SH-SY5Y (cell line): ENCODE results near the gene KRT77.

Experiments
- GATA2 ChIP-seq: IDR thresholded peaks from 2 replicates; pipeline ENCODE4 v1.6.1; 2011; ENCODE audit warnings: mild to moderate bottlenecking, low read depth, low read length
- GATA3 ChIP-seq: IDR thresholded peaks from 2 replicates; pipeline ENCODE4 v1.6.1; 2011; ENCODE audit warnings: low read depth, mild to moderate bottlenecking, low read length, moderate library complexity

The KRT77 gene

DNA sequence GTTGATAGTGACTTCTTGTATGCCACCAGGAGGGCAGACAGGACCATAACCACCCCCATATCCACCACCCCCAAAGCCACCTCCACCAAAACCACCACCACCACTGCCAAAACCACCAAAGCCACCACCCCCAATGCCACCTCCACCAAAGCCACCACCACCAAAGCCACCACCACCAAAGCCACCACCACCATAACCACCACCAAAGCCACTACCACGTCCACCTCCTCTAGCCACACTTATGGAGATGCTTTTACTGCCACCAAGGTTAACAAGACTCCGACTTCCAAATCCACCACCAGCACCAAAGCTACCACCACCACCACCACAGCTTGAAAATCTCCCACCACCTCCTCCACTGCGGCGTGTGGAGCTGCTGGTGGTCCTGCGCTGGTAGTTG lies 23.4 kb downstream of the KRT77 start:
- no peak for TF ChIP-seq GATA3
- TF ChIP-seq GATA2: no peak

DNA sequence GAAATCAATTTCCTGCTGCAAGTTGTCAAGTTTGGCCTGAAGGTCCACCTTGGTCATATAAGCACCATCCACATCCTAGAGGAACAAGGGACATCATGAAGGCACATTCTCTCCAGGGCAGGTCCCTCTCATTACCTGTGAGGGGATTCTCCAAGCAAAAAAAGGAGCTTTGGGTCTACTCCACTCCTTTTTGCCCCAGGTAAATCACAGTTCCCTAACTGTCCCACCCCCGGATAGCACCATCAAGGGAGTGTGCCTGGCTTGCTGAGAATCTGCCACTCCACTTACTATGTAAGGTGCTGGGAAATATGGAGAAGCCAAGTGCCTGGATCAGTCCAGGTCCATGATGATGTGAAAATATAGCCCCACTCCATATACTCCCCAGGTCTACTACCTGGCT lies 25.7 kb downstream of the KRT77 start:
- no peak for TF ChIP-seq GATA3
- TF ChIP-seq GATA2: no peak

DNA sequence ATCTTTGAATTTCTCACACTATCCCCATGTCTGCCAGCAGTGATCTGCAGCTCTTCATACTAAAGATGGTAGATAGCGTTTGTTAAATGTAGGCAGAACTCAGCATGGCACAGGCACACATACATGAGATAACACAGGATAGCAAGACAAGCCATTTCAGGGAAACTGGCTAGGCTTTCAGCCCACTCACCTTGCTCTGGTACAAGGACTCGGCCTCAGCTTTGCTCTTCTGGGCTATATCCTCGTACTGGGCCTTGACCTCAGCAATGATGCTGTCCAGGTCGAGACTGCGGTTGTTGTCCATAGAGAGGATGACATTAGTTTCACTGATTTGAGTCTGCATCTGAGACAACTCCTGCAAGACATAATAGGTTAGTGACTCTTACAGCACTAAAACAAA lies 26.2 kb downstream of the KRT77 start:
- TF ChIP-seq GATA2 (no peak), GATA3 (no peak)

DNA sequence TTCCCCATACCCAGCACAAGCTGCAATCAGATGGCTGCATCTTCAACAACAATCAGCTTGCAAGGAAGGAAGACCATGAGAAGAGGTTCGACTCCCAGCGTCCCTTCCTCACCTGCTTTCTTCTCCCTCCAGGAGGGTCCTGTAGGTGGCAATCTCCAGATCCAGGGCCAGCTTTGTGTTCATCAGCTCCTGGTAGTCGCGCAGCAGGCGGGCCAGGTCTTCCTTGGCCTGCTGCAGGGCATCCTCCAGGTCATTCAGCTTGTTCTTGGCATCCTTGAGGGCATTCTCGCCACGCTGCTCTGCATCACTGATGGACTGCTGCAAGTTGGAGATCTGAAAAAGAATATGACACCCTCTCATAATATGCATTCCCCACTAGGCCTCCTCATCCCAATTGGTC lies 27.2 kb downstream of the KRT77 start:
- no peak for TF ChIP-seq GATA3
- no peak for TF ChIP-seq GATA2

DNA sequence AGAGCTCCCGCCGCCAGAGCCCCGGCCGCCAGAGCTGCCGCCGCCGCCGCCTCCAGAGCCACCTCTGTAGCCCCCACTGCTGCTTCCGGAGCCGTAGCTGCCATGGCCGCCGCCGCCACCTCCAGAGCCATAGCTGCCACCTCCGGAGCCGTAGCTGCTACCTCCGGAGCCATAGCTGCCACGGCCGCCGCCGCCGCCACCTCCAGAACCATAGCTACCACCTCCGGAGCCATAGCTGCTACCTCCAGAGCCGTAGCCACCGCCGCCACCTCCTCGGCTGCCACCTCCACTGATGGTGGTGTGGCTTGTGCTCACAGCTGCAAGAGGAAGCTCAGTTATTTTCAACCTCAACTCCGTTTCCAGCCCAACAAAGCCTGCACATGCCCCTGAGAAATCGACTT lies 28.0 kb downstream of the KRT77 start:
- no peak for TF ChIP-seq GATA3
- TF ChIP-seq GATA2: no peak

GRCh38 chr12:52674433-52674775 lies 28.9 kb downstream of the KRT77 start:
- TF ChIP-seq GATA3 (no peak), GATA2 (no peak)

GRCh38 chr12:52673713-52674432 lies 29.5 kb downstream of the KRT77 start:
- TF ChIP-seq GATA3 (no peak), GATA2 (no peak)

DNA sequence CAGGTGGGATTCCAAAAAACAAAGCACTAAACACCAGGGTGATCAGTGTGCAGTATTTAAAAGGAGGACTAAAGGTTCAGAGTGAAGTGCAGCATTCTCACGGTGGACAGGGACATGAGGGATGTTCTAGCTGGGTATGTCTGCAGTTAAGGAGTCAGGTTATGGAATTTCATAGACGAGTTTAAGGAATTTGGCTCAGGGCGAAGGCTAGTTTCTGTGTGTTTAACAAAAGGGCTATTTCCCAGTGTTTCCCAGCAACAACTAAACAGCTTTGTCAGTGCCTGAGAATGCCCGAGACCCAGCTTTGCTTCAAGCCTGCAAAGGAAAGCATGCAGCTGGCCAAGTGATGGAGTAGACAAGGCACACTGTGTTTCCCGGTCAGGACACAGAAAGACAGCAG lies 30.1 kb downstream of the KRT77 start:
- no peak for TF ChIP-seq GATA3
- TF ChIP-seq GATA2: no peak

DNA sequence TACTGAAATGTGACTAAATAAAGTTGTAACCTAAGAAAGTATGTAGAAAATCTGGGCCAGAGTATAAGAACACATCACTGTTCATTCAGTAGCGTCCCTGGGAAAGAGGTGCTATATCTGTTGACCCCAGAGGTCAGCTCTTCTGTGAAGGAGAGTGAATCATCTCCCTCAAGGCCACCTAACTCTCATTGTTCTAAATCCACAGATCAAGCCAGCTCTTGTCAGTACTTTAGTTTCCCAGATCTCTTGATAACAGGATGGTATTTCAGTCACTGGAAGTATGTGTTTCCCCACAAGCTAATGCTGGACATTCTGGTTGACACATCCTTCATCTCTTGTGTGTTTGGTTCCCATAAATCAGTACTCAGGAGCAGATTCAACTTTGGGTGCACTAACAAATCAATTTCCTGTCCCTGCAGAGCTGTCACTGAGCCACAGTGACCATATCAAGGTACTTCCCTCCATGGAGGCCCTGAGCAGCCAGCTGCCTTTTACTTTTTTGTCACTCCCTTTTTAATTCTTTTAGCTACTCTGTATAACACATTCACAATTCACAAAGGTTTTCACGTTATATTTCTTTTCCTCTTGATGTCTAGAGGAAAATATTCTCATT lies 30.9 kb downstream of the KRT77 start:
- no peak for TF ChIP-seq GATA2
- no peak for TF ChIP-seq GATA3

DNA sequence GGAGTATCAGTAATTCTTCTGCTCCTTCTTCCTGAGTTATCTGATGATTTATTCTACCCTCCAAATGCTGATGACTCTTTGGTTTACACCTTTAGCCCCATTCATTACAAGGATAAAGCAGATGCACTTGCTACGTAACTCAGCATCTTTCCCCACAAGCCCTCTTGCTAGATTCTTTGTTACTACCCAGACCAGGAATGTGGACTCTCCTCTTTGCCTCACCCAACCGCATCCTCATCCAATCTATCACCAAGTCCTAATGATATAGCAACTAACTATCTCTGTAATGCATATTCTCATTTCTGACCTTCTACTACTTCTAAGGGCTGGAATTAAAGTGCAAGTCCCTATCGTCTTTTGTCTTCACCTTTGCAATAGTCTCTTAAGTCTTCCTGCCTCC lies 32.4 kb downstream of the KRT77 start:
- no peak for TF ChIP-seq GATA2
- no peak for TF ChIP-seq GATA3

- no peak for TF ChIP-seq GATA2
- no peak for TF ChIP-seq GATA3
Observed at GRCh38 chr12:52670506-52670905, 32.8 kb downstream of the KRT77 start.

DNA sequence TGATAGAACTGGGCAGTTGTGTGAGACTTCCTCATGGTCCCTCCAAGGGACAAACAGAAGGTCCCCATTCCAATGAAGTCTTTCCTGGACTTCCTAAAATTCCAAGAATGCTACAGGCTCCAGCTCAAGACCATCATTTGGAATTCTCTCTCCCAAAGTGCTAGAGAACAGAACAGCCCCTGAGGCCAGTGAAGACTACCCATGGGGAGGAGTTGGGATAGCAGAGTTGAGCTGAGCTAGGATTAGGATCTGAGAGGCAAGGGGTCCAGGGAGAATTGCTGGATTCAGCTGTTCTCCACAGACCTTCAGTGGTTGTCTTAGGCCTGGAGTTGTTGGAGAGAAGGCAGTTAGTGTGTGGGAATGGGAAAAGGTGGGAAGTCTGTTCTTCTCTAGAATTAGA lies 33.9 kb downstream of the KRT77 start:
- TF ChIP-seq GATA3: no peak
- no peak for TF ChIP-seq GATA2

GRCh38 chr12:52667931-52668330 lies 35.4 kb downstream of the KRT77 start:
- no peak for TF ChIP-seq GATA3
- TF ChIP-seq GATA2: no peak

DNA sequence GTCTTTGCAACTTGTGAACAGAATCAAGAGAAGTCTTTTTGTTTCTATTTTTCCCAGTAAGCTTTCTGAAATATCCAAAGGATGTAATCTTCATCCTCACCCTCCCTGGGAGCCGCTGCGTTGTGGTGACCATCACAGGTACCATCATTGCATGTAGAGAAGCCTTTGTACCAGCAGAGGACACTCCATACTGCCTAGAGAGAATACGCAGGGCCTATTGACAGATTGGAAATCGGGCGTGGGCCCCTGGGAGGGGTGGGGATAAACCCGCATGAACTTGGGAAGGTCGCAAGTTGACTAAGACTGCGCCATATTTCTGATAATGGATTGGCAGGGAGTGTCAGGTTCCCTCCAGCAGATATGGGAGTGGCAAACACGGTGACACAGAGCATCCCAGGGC lies 35.8 kb downstream of the KRT77 start:
- TF ChIP-seq GATA2: no peak
- no peak for TF ChIP-seq GATA3

DNA sequence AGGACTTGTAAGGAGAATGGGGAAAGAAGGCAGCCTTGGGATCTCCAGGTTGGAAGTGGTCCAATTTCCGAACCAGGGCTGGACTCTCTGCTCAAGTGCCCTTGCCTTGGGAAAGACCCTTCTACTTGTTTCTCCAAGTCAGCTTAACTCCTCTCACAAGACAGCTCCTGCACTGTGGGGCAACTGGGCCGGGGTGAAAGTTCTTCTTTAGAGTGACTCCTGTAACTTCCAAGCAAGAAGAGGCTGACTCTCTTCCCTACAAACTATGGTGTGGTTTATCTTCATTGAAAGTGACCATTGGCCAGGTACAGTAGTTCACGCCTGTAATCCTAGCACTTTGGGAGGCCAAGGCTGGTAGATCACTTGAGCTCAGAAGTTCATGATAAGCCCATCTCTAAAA lies 36.9 kb downstream of the KRT77 start:
- TF ChIP-seq GATA3: no peak
- no peak for TF ChIP-seq GATA2

GRCh38 chr12:52663420-52663819 lies 39.9 kb downstream of the KRT77 start:
- TF ChIP-seq GATA2 (no peak), GATA3 (no peak)

DNA sequence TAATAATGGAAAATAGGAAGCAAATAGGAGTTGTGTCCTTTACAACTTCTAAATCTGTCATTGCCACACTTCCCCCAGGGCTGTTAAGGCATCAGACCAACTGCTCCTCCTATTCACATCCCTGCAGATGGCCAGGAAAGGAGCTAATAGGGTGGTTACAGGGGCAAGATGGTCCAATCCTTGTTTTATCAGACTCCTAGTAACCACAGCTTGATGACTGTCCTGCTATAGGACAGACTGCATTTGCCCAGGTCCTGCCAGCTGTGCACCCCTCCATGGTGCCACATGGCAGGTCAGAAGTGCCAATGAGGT lies 40.5 kb downstream of the KRT77 start:
- TF ChIP-seq GATA2 (no peak), GATA3 (no peak)
